GM19395 (cell line): Measurements from ENCODE around the gene ASPM.
"Not testable (repeated sequence)": the region's sequence is repeated elsewhere in the genome, so short reads cannot be mapped to it uniquely, and the experiment has no call there.

Experiments used
- ATAC-seq: cut with Tn5 transposase; IDR thresholded peaks from one replicate; pipeline ENCODE4 v1.9.1; 2021; ENCODE audit warnings: mild to moderate bottlenecking, moderate library complexity; ENCODE audit not compliant: unreplicated experiment

ASPM gene

DNA sequence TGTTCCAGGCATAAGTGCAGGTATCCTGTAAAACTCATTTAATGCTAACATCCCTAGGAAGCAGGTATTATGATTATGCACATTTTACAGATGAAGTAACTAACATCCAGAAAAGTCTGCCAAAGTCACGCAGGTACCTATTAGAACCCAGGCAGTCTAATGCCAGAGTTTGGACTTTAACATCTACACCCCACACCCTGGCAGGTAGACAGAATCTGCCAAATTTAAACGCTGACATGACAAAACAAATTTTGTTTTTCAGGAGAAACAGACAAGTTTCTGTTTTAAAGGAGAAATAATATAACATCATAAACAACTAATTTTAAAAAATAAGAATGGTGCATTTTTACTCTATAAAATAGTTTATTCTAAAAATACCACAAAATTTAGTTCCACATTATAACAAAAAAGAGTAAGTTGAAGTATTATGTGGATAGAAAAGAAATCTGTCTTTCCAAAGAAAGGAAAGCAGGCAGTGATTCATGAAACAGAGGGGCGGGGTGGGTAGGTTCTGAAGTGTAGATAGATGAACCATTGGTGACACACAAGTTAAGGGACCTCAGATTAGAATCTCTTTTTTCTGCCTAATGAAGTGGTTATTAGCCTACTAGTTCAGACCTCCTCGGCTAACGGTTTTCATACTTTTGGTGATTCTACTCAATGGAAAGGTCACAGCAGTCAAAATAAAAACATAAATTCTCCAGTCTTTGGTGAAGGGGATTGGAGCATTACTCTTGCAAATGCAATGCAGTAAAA is 1.7 kb downstream of the ASPM start:
- ATAC-seq, result no peak

DNA sequence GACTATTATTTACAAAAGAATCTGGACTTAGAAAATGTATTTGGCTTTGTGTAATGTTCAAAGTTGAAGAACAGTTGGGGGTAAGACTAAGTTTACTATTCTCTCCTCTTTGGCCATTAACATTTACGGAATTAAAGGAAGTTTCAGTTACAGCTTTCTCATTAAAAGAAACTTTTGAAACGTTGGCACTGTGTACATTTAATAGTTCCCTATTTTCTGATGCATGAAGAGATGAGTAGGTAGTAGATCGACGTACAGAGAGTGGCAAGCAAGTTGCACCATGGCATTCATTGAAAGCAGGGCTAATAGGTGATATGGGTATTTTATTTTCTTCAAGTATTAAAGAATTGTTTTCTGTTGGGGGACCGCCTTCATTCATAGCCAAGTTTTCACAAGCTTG is 3.2 kb downstream of the ASPM start:
- no peak for ATAC-seq

GRCh38 chr1:197141575-197141974 is 4.9 kb downstream of the ASPM start:
- ATAC-seq, result no peak

GRCh38 chr1:197140121-197140520 is 6.3 kb downstream of the ASPM start:
- no peak for ATAC-seq

- ATAC-seq, result no peak
Observed at GRCh38 chr1:197139169-197139568, 7.3 kb downstream of the ASPM start.

DNA sequence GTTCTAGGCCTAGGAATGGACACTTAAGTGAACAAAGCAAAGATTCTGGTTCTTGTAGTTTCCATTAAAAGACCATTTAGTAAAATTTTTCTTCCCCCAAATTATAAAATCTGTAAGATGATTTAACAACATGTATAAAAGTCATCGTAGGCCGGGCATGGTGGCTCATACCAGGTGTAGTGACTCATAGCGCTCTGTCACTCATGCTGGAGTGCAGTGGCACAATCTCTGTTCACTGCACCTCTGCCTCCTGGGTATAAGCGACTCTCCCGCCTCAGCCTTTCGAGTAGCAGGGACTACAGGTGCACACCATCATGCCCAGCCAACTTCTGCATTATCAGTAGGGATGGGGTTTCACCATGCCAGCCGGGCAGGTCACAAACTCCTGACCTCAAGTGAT is 9.1 kb downstream of the ASPM start:
- no peak for ATAC-seq

DNA sequence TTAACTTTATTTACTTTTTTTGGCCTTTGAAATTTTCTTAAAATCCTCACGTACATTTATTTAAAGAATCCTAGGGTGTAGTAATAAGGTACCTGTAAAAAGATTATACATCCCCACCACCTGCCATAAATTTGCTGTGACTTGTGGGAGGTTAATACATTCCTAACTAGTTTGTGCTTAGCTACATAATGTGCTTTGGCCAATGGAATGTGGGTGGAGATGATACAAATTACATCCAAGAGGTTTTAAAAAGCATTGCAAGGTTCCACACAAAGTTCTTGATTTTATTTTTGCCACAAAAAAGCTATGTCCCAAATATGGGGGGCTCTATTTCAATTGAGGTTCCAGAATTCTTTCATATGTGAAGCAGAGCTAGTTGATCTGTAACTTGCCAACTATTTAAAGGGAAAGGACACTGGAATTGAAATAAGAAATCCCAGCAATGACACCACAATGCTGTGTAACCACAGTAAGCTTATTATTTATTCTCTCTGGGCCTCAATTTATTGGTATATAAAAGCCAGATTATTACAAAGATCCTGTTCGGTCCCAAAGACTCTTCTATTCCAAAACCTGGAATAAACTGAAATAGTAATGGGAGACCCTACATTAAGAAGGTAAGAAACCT is 15.7 kb downstream of the ASPM start:
- no peak for ATAC-seq

DNA sequence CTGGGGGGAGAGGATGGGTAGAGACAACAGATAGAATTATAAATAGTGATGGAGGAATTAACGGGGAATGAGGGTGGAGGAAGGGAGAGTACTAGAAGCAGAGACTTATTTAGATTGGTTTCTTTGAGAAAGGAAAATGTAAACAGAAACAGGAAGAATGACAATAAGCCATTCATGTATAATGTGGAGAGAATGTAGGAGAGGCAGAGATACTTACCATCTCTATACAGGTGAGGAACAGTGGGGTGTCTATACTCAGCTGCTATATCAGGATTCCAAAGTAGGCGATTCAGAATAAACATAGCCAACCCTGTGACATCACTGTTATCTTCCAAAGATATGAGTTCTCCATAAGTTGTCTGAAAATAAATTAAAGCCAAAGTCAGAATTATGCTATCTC is 16.8 kb downstream of the ASPM start:
- ATAC-seq, result no peak

GRCh38 chr1:197127246-197127912 is 19.1 kb downstream of the ASPM start:
- no peak for ATAC-seq

GRCh38 chr1:197126691-197127090 is 19.8 kb downstream of the ASPM start:
- ATAC-seq, result no peak

GRCh38 chr1:197124376-197124775 is 22.1 kb downstream of the ASPM start:
- ATAC-seq, result no peak

DNA sequence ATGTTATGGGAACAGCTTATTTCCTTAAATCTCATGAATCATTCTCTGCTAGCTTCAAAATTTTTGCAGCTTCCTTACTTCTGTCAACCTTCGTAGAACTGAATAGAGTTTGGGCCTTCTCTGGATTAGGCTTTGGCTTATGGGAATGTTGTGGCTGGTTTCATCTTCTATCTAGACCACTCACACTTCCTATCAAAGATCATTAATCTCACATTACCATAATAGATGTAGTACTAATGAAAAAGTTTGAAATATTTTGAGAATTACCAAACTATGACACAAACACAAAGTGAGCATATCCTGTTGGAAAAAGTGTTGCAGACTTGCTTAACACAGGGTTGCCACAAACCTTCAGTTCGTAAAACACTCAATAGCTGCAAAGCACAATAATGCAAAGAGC is 30.3 kb downstream of the ASPM start:
- no peak for ATAC-seq

DNA sequence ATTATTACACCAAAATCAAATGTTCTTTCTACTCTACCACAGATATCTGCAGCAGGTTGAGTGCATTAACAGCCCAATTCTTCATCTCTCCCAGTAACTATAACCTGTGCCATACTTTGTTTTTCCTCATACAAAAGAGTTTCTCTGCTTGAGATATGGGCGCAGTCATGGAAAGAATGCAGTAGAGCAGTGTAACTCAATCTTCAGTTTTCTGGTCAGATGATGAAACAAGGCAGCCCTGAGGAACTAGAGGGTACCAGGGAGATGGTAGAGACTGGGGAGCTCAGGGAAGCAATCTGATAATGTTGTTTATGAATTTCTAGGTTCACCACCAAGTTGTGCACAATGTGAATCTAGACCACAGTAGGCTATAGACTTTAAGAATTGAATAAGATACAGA is 39.6 kb downstream of the ASPM start:
- ATAC-seq, result no peak

GRCh38 chr1:197103300-197103699 is 43.2 kb downstream of the ASPM start:
- no peak for ATAC-seq

GRCh38 chr1:197101978-197102377 is 44.5 kb downstream of the ASPM start:
- ATAC-seq, result no peak

DNA sequence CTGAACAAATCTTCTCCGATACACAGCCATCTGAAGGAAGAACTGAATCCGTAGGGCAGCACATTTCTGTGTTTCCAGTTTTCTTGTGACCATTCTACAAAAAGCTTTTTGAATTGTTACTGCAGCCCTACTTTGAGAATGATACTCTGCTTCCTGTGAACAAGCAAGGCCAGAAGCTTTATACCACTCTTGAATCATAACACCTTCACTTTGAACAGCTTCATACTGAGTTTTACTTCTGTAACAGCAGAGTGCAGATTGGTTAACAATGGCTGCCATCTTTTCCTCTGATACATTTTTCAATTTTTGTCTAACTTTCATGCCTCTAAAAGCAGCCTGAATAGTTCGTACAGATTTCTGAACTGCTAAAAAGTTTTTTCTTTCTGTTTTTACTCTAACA is 45.8 kb downstream of the ASPM start:
- ATAC-seq, result no peak

- no peak for ATAC-seq
Observed at GRCh38 chr1:197099444-197099843, 47.0 kb downstream of the ASPM start.

GRCh38 chr1:197096971-197097370 is 49.5 kb downstream of the ASPM start:
- ATAC-seq, result not testable (repeated sequence)

- ATAC-seq, result no peak
Observed at GRCh38 chr1:197096137-197096536, 50.3 kb downstream of the ASPM start.

GRCh38 chr1:197093226-197093885 is 53.1 kb downstream of the ASPM start:
- no peak for ATAC-seq

DNA sequence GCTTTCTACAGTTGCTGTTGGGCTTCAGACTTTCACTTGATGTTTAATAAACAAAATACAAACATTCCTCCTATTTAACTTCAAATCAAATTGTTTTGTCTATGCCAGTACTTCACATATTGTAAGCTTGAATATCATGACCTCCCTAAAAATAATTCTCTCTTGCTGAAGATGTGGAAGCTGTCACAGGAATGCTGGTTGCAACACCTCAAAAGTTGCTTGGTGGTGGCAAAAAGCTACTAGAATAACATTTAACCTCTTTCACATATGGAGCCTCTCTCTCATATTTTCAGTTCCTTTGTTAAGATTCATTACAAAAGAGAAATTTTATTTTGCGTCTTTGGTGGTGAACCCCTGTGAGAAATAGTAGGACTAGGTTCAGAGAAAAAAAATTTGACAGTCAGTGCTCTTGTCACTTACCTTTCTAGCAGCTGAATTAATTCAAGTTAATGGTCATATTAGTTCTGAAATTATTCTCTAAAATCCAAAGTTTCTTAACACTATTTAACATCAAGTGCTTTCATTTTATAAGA is 53.9 kb downstream of the ASPM start:
- no peak for ATAC-seq
